ENCODE data around the gene ABCC8.

The ABCC8 gene

GRCh38 chr11:17383461-17383860 is 93.2 kb downstream of the ABCC8 start:
- TF ChIP-seq PAX5 (IDR thresholded peaks at IDR 0.05; ENCODE audit: insufficient read depth, low read length, severe bottlenecking), result no peak
- TF ChIP-seq POLR2AphosphoS5 (IDR thresholded peaks at IDR 0.05; ENCODE audit: low read depth, low read length), result no peak
- TF ChIP-seq POLR2A (IDR thresholded peaks at IDR 0.05; ENCODE audit: low read depth, low read length), result no peak
- no peak for TF ChIP-seq TAF1 (IDR thresholded peaks at IDR 0.05; ENCODE audit: low read depth, low read length)
- TF ChIP-seq SPI1 (IDR thresholded peaks at IDR 0.05; ENCODE audit: low read depth, low read length), result no peak
- TF ChIP-seq POU2F2 (IDR thresholded peaks at IDR 0.05; ENCODE audit: low read depth, low read length), result no peak
- DNase-seq (ENCODE audit: insufficient read length, low spot score) (no peak), FAIRE-seq (no peak)

DNA sequence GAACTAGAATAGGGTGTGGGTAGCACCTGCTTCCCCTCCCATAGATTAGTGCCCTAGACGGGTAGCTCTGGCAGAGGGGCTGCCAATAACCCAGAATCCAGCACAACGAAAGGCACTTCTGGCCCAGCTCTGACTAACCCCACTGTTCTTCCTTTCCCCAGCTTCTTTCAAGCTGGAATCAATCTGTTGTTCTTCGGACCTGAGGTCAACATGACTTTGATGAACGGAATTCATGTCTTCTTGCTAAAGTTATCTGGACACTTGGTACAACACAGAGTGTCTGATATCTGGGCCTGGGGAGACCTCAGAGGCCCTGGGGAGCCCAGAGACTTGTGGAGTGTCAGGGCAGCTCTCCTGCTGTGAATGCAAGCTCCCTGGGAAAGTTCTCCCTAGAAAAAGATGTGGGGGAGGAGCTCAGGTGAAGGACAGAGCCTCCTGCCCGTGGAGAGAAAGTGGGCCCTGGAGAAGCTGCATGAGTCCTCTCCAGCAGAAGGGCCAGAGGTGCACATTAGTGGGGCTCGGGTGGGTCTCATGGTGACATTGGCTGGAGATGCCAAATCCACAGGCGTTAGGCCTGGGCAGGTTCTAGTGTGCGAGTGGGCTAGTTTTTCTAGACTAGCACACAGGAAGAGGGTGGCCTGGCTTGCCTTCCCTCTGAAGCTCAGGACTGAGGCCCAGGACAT is 94.5 kb downstream of the ABCC8 start:
- no peak for TF ChIP-seq POU2F2 (IDR thresholded peaks at IDR 0.05; ENCODE audit: low read depth, low read length)
- no peak for DNase-seq (ENCODE audit: insufficient read length, low spot score)
- FAIRE-seq, result no peak

DNA sequence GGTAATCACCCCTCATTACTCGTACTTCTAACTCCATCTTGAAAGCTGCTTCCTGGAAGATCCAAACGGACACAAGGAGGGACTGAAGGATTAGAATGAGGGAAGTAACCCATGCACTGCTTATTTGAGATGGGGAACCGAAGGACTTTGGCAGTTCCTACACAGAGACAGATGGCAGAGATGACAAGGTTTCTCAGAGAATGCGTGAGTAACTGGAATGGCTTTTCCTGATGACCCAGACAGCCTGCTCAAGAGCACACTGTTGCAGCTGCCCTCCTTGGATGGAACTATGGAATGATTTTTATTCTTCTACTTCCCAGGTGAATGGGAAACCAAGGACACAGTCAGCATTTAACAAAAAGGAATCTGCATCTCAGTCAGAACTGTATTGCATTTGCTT is 95.5 kb downstream of the ABCC8 start:
- TF ChIP-seq PAX5 (IDR thresholded peaks at IDR 0.05; ENCODE audit: insufficient read depth, low read length, severe bottlenecking) (no peak), POLR2A (IDR thresholded peaks at IDR 0.05; ENCODE audit: low read depth, low read length) (no peak), POLR2AphosphoS5 (IDR thresholded peaks at IDR 0.05; ENCODE audit: low read depth, low read length) (no peak), TAF1 (IDR thresholded peaks at IDR 0.05; ENCODE audit: low read depth, low read length) (no peak), SPI1 (IDR thresholded peaks at IDR 0.05; ENCODE audit: low read depth, low read length) (no peak), POU2F2 (IDR thresholded peaks at IDR 0.05; ENCODE audit: low read depth, low read length) (no peak)
- DNase-seq (ENCODE audit: insufficient read length, low spot score), result no peak
- FAIRE-seq, result no peak

DNA sequence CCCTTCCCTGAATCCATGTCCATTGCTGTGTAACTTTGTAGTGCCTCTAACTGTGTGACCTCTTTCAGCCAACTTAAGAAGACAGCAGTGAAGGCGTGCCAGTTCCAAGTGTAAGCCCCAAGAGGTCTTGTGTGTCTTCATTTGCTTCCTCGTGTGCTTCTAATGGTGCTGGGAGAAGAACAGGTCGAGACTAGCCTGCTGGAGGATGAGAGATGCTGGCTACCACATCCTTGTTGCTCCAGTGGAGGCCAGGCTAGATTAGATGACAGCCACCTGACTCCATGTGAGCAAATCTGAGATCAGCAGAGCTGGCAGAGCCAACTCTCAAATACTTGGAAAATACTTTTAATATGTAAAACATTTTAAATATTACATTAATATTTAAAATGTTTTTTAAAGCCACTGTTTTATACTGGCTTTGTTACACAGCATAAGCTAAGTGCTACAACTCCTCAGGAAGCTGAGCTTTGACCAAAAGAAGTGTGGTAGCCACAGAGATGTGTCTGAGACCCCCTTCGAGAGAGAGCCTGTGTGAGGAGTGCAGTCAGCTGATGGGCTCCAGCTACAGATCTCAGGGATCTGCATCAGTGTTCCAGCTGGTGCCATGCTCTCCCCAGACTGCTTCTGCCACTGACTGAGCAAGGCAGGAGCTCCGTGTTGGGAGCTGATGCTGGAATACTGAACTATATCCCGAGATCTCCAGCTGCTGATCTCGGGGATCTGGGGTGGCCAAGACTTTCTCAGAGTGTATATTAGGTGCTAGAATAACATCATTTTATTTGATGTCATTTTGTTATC is 97.1 kb downstream of the ABCC8 start:
- no peak for DNase-seq (ENCODE audit: insufficient read length, low spot score)
- TF ChIP-seq POU2F2 (IDR thresholded peaks at IDR 0.05; ENCODE audit: low read depth, low read length) (no peak), SPI1 (IDR thresholded peaks at IDR 0.05; ENCODE audit: low read depth, low read length) (no peak), TAF1 (IDR thresholded peaks at IDR 0.05; ENCODE audit: low read depth, low read length) (no peak), PAX5 (IDR thresholded peaks at IDR 0.05; ENCODE audit: insufficient read depth, low read length, severe bottlenecking) (no peak), POLR2A (IDR thresholded peaks at IDR 0.05; ENCODE audit: low read depth, low read length) (no peak), POLR2AphosphoS5 (IDR thresholded peaks at IDR 0.05; ENCODE audit: low read depth, low read length) (no peak)
- FAIRE-seq, result no peak

- FAIRE-seq (no peak), DNase-seq (ENCODE audit: insufficient read length, low spot score) (no peak)
- TF ChIP-seq TAF1 (IDR thresholded peaks at IDR 0.05; ENCODE audit: low read depth, low read length) (no peak), POU2F2 (IDR thresholded peaks at IDR 0.05; ENCODE audit: low read depth, low read length) (no peak), POLR2AphosphoS5 (IDR thresholded peaks at IDR 0.05; ENCODE audit: low read depth, low read length) (no peak), SPI1 (IDR thresholded peaks at IDR 0.05; ENCODE audit: low read depth, low read length) (no peak), POLR2A (IDR thresholded peaks at IDR 0.05; ENCODE audit: low read depth, low read length) (no peak), PAX5 (IDR thresholded peaks at IDR 0.05; ENCODE audit: insufficient read depth, low read length, severe bottlenecking) (no peak)
Observed at GRCh38 chr11:17378655-17379054, 98.0 kb downstream of the ABCC8 start.

DNA sequence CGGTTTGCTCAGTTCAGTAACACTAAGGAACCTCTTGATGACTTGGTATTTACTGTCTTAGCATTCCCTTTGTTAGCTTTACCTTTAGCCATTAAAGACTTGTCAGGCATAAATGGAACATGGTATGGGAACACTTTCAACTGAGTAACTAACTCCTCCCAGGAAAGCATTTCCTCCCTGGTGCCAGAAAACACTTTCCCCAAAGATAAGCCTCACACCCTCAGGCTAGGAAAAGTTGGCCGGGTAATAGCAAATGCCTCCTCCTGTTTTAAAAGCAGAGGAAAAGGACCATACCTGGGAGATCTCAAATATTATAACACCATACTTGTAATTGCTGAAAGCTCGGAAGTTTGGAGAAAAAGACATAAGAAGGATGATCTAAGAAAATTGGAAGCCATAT is 100.2 kb downstream of the ABCC8 start:
- no peak for FAIRE-seq
- no peak for DNase-seq (ENCODE audit: insufficient read length, low spot score)
- no peak for TF ChIP-seq POLR2A (IDR thresholded peaks at IDR 0.05; ENCODE audit: low read depth, low read length)
- TF ChIP-seq SPI1 (IDR thresholded peaks at IDR 0.05; ENCODE audit: low read depth, low read length), result no peak
- TF ChIP-seq PAX5 (IDR thresholded peaks at IDR 0.05; ENCODE audit: insufficient read depth, low read length, severe bottlenecking), result no peak
- no peak for TF ChIP-seq POLR2AphosphoS5 (IDR thresholded peaks at IDR 0.05; ENCODE audit: low read depth, low read length)
- no peak for TF ChIP-seq POU2F2 (IDR thresholded peaks at IDR 0.05; ENCODE audit: low read depth, low read length)
- TF ChIP-seq TAF1 (IDR thresholded peaks at IDR 0.05; ENCODE audit: low read depth, low read length), result no peak

DNA sequence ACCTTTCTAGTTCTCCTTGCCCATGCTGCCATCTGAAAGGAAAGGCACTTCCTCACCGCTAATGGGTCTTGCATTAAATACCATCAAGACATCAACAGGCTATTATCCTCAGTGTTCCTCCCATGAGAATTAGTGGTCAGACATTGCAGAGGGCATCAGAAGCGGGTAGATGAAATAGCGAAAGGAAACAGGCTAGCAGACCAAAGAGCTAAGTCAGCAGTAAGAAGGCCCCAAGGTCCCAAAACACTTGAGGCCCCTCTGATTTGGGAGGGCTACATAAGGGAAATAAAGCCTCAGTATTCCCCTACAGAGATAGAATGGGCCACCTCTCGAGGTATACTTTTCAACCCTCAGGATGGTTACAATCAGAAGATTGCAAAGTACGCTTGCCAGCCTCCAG is 101.1 kb downstream of the ABCC8 start:
- DNase-seq (ENCODE audit: insufficient read length, low spot score) (no peak), FAIRE-seq (no peak)
- TF ChIP-seq PAX5 (IDR thresholded peaks at IDR 0.05; ENCODE audit: insufficient read depth, low read length, severe bottlenecking) (no peak), POLR2A (IDR thresholded peaks at IDR 0.05; ENCODE audit: low read depth, low read length) (no peak), POU2F2 (IDR thresholded peaks at IDR 0.05; ENCODE audit: low read depth, low read length) (no peak), POLR2AphosphoS5 (IDR thresholded peaks at IDR 0.05; ENCODE audit: low read depth, low read length) (no peak)

GRCh38 chr11:17371614-17372013 is 105.0 kb downstream of the ABCC8 start:
- no peak for TF ChIP-seq TAF1 (IDR thresholded peaks at IDR 0.05; ENCODE audit: low read depth, low read length)
- TF ChIP-seq POLR2AphosphoS5 (IDR thresholded peaks at IDR 0.05; ENCODE audit: low read depth, low read length), result no peak
- no peak for TF ChIP-seq POU2F2 (IDR thresholded peaks at IDR 0.05; ENCODE audit: low read depth, low read length)
- no peak for TF ChIP-seq PAX5 (IDR thresholded peaks at IDR 0.05; ENCODE audit: insufficient read depth, low read length, severe bottlenecking)
- TF ChIP-seq SPI1 (IDR thresholded peaks at IDR 0.05; ENCODE audit: low read depth, low read length), result no peak
- no peak for TF ChIP-seq POLR2A (IDR thresholded peaks at IDR 0.05; ENCODE audit: low read depth, low read length)
- DNase-seq (ENCODE audit: insufficient read length, low spot score), result no peak
- FAIRE-seq, result no peak

GRCh38 chr11:17369684-17370243 is 106.9 kb downstream of the ABCC8 start:
- no peak for TF ChIP-seq TAF1 (IDR thresholded peaks at IDR 0.05; ENCODE audit: low read depth, low read length)
- no peak for TF ChIP-seq POLR2A (IDR thresholded peaks at IDR 0.05; ENCODE audit: low read depth, low read length)
- TF ChIP-seq POU2F2 (IDR thresholded peaks at IDR 0.05; ENCODE audit: low read depth, low read length), result no peak
- DNase-seq (ENCODE audit: insufficient read length, low spot score), result no peak
- FAIRE-seq, result no peak
